HepG2 (cell line): Measurements from ENCODE around the gene ZNF804A. TPM values are rescaled to one million over a fixed set of nuclear protein-coding genes. Genes with fewer than 3 reads are reported as not detected.

Experiments used
- ATAC-seq: fragments of 200-7000 bp; cut with Tn5 transposase; 3 replicates; pipeline ENCODE4 v1.9.1; 2020; ENCODE audit warnings: mild to moderate bottlenecking, moderate library complexity
- BruUV-seq: library from RNA; stranded (reverse); fragments of 400-500 nt; replicated peaks from 2 replicates; lab custom pipeline; 2021; lab: Mats Ljungman, UMichigan
- CTCF ChIA-PET: fragments of 300-600 bp; formaldehyde crosslinking; extraction: SDS; loops from one replicate; lab custom pipeline; 2021; ENCODE audit warnings: low total read pairs, inconsistent platforms, low intra/inter-chr PET ratio; lab: Yijun Ruan, JAX
- POLR2A ChIA-PET: fragments of 350-600 bp; sonication (Branson Sonifier 250); formaldehyde crosslinking; loops from one replicate; lab custom pipeline; 2020; ENCODE audit warnings: antibody characterized with exemption, inconsistent platforms; lab: Yijun Ruan, JAX
- DNase-seq: peaks from one replicate; pipeline ENCODE4 v3.0.0-alpha.2; 2015; ENCODE audit warnings: low spot score
- FAIRE-seq: peaks from 3 replicates; lab custom pipeline; 2011; peaks lifted over from hg19 to GRCh38; lab: Jason Lieb, UNC
- H2AFZ ChIP-seq: one replicate; pipeline ENCODE4 v1.6.1; 2011; ENCODE audit warnings: low read length, inconsistent platforms
- H3K27ac ChIP-seq: fragments of 300-600 bp; 3 replicates; pipeline ENCODE4 v1.8.0; 2011; ENCODE audit warnings: mixed run types, mild to moderate bottlenecking, mixed read lengths, low read length, inconsistent platforms; ENCODE audit not compliant: insufficient read depth; ENCODE audit errors: extremely low read length
- H3K27me3 ChIP-seq, 2 experiments: fragments of 200-600 bp in 1 of 2; 2 replicates in 1 of 2; 3 replicates in 1 of 2; pipeline versions ENCODE4 v1.6.0 to v1.8.0; 2011; ENCODE audit warnings: low read length in 2 of 2, mild to moderate bottlenecking in 2 of 2, moderate library complexity in 2 of 2, inconsistent platforms in 1 of 2; ENCODE audit not compliant: insufficient read depth in 2 of 2, control insufficient read depth in 1 of 2
- H3K36me3 ChIP-seq, 2 experiments: fragments of 200-600 bp in 1 of 2; replicated peaks in 1 of 2; 2 replicates in 1 of 2; 3 replicates in 1 of 2; pipeline versions ENCODE4 v1.5.1 to v1.8.0; 2011; ENCODE audit warnings: low read length in 2 of 2, inconsistent platforms in 1 of 2; ENCODE audit not compliant: insufficient read depth in 2 of 2, control insufficient read depth in 1 of 2
- H3K4me1 ChIP-seq: 2 replicates; pipeline ENCODE4 v1.5.1; 2012; ENCODE audit warnings: low read length, inconsistent platforms; ENCODE audit not compliant: insufficient read depth
- H3K4me2 ChIP-seq: 2 replicates; pipeline ENCODE4 v1.6.0; 2011; ENCODE audit warnings: low read depth, low read length, inconsistent platforms
- H3K4me3 ChIP-seq, 3 experiments: fragments of 200-600 bp in 1 of 3; sonication (generic), shearing (Covaris generic) in 1 of 3; replicated peaks in 1 of 3; 2 replicates each; pipeline ENCODE4 v1.5.1; 2011 to 2016; ENCODE audit warnings: low read length in 3 of 3, inconsistent platforms in 2 of 3, low read depth in 2 of 3, mild to moderate bottlenecking in 2 of 3, control low read depth in 1 of 3, mixed read lengths in 1 of 3; ENCODE audit not compliant: insufficient read depth in 1 of 3
- H3K79me2 ChIP-seq: one replicate; pipeline ENCODE4 v1.6.1; 2011; ENCODE audit warnings: low read length, inconsistent platforms; ENCODE audit not compliant: insufficient read depth
- H3K9ac ChIP-seq: 2 replicates; pipeline ENCODE4 v1.6.0; 2011; ENCODE audit warnings: mild to moderate bottlenecking, low read depth, low read length, inconsistent platforms; ENCODE audit not compliant: insufficient read depth
- H3K9me3 ChIP-seq: 2 replicates; pipeline ENCODE4 v1.5.1; 2012; ENCODE audit warnings: mild to moderate bottlenecking, low read length
- H4K20me1 ChIP-seq: 2 replicates; pipeline ENCODE4 v1.6.0; 2011; ENCODE audit warnings: inconsistent platforms, mild to moderate bottlenecking, low read length, moderate library complexity; ENCODE audit not compliant: insufficient read depth
- GLI4 ChIP-seq: sonication (generic); formaldehyde crosslinking; IDR thresholded peaks from 2 replicates; pipeline ENCODE4 v1.5.1; 2020; ENCODE audit warnings: missing genetic modification reagents, mild to moderate bottlenecking, moderate library complexity, borderline replicate concordance
- MAFK ChIP-seq, 2 experiments: IDR thresholded peaks in 1 of 2; conservative IDR thresholded peaks in 1 of 2; 2 replicates each; pipeline ENCODE4 v1.6.1; 2011; ENCODE audit warnings: improper control_type of control experiment in 2 of 2, low read length in 2 of 2
- ZNF180 ChIP-seq: sonication (generic); formaldehyde crosslinking; IDR thresholded peaks from 2 replicates; pipeline ENCODE4 v1.4.0; 2020; ENCODE audit warnings: low read depth, missing genetic modification reagents, borderline replicate concordance
- WGBS: methylation state at CpG from one replicate; pipeline ENCODE4 v1.1.6; 2017; ENCODE audit warnings: low lambda C conversion rate; 5-methylcytosine and 5-hydroxymethylcytosine counted together
- in situ Hi-C: cut with HindIII; loops from 2 replicates; pipeline ENCODE4 v1.10.0; 2017; ENCODE audit warnings: low pct_unique_long_range_greater_than_20kb; ENCODE audit not compliant: extremely low pct_ligation_motif_present
- intact Hi-C: fragments of 100-400 bp; cut with micrococcal nuclease; formaldehyde crosslinking; loops from one replicate; pipeline ENCODE4 v1.10.0; 2022; ENCODE audit not compliant: unreplicated experiment
- polyA plus RNA-seq, 8 experiments: library from polyadenylated mRNA; depleted of rRNA in 3 of 8; stranded (reverse) in 7 of 8; unstranded in 1 of 8; fragments of >200 nt; fragmentation: Illumina TruSeq in 4 of 8; extraction: Trizol in 4 of 8; gene quantifications; 2 replicates each; pipeline versions ENCODE4 v1.2.1 to v1.2.3, GENCODE V29; 2011 to 2016; ENCODE audit warnings: low read depth in 4 of 8, missing spikeins in 1 of 8, mixed read lengths in 1 of 8; ENCODE audit not compliant: insufficient read depth in 1 of 8
- total RNA-seq, 5 experiments: library from RNA; depleted of rRNA; stranded (reverse); fragments of >200 nt; fragmentation: Illumina TruSeq; extraction: Trizol; gene quantifications; 2 replicates each; pipeline ENCODE4 v1.2.3, GENCODE V29; 2016; ENCODE audit warnings: low read depth in 1 of 5
- TF ChIP-seq, protein P1 (sequence below): sonication (generic); formaldehyde crosslinking; IDR thresholded peaks from 2 replicates; pipeline ENCODE4 v1.4.0; 2020; ENCODE audit warnings: mild to moderate bottlenecking, missing genetic modification reagents
- TF ChIP-seq, protein P2 (sequence below): IDR thresholded peaks from 2 replicates; pipeline ENCODE4 v1.6.1; 2016; ENCODE audit warnings: mild to moderate bottlenecking, missing biosample characterization, missing genetic modification reagents
- TF ChIP-seq, protein P3 (sequence below): sonication (generic); formaldehyde crosslinking; IDR thresholded peaks from 2 replicates; pipeline ENCODE4 v1.5.0; 2020; ENCODE audit warnings: missing genetic modification reagents
- TF ChIP-seq, protein P4 (sequence below), 2 experiments: fragments of 450-650 bp in 1 of 2; sonication (generic) in 1 of 2; formaldehyde crosslinking in 1 of 2; IDR thresholded peaks; 2 replicates each; pipeline versions ENCODE4 v1.6.1 to v1.8.0; 2016 to 2022; ENCODE audit warnings: antibody characterized with exemption in 1 of 2, mild to moderate bottlenecking in 1 of 2, missing genetic modification reagents in 1 of 2

ZNF804A gene
- total and polyA plus RNA-seq, 2 of the 13 experiments (the other 11 are each of a cell fraction or from before 2014, with no cell fraction given): 0.07 to 0.09 TPM

DNA sequence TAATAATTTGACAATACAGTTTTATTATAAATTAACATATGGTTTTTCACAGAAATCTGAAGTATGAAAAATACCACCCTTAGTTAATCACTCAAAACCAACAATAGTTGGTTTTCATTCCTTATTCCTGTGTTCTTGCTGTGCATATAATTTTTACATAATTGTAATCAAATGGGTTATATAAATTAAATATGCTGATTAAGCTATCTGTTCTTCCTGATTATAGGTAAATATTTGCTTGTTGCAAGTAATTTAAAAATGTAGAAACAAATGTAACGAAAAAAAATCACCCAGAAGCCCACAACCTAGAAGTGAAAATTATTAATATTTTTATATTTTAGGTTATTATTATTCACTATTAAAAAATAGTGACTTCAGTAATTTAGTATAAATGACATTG lies 98.3 kb downstream of the ZNF804A start:
- Histone ChIP-seq H3K4me2 (no peak overlapping the region), H2AFZ (no peak overlapping the region), H3K4me1 (no peaks in the 10 kb centered on the region), H4K20me1 (no peaks in the 10 kb centered on the region; the same call in 1 of the 2 replicates), H3K27ac (no peak overlapping the region), H3K9ac (no peak overlapping the region), H3K79me2 (no peaks in the 10 kb centered on the region), H3K9me3 (no peaks in the 10 kb centered on the region), H3K27me3 (no peaks in the 10 kb centered on the region), H3K36me3 (no peaks in the 10 kb centered on the region), H3K4me3 (no peak overlapping the region)
- DNase-seq (no peak), FAIRE-seq (no peak), ATAC-seq (no peak)
- POLR2A ChIA-PET: no interaction called here
- BruUV-seq: no TSS peak
- CTCF ChIA-PET: no interaction called here
- intact Hi-C loops (no loop called here), in situ Hi-C loops (no loop called here)
- 0% methylated on average over 1 of the region's 1 CpG for WGBS
- TF ChIP-seq, protein P1, sequence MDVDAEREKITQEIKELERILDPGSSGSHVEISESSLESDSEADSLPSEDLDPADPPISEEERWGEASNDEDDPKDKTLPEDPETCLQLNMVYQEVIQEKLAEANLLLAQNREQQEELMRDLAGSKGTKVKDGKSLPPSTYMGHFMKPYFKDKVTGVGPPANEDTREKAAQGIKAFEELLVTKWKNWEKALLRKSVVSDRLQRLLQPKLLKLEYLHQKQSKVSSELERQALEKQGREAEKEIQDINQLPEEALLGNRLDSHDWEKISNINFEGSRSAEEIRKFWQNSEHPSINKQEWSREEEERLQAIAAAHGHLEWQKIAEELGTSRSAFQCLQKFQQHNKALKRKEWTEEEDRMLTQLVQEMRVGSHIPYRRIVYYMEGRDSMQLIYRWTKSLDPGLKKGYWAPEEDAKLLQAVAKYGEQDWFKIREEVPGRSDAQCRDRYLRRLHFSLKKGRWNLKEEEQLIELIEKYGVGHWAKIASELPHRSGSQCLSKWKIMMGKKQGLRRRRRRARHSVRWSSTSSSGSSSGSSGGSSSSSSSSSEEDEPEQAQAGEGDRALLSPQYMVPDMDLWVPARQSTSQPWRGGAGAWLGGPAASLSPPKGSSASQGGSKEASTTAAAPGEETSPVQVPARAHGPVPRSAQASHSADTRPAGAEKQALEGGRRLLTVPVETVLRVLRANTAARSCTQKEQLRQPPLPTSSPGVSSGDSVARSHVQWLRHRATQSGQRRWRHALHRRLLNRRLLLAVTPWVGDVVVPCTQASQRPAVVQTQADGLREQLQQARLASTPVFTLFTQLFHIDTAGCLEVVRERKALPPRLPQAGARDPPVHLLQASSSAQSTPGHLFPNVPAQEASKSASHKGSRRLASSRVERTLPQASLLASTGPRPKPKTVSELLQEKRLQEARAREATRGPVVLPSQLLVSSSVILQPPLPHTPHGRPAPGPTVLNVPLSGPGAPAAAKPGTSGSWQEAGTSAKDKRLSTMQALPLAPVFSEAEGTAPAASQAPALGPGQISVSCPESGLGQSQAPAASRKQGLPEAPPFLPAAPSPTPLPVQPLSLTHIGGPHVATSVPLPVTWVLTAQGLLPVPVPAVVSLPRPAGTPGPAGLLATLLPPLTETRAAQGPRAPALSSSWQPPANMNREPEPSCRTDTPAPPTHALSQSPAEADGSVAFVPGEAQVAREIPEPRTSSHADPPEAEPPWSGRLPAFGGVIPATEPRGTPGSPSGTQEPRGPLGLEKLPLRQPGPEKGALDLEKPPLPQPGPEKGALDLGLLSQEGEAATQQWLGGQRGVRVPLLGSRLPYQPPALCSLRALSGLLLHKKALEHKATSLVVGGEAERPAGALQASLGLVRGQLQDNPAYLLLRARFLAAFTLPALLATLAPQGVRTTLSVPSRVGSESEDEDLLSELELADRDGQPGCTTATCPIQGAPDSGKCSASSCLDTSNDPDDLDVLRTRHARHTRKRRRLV (CRISPR knock-in tag): no peak
- TF ChIP-seq MAFK (conservative IDR thresholded peaks at IDR 0.05 in 1 of 2, IDR thresholded peaks at IDR 0.05 in 1 of 2; ENCODE audit: low read length in 2 of 2) (peak; percentile 49 to 83; a peak in 2 of 4 replicates), GLI4 (CRISPR knock-in tag) (no peak), ZNF180 (CRISPR knock-in tag) (no peak)
- TF ChIP-seq, protein P2, sequence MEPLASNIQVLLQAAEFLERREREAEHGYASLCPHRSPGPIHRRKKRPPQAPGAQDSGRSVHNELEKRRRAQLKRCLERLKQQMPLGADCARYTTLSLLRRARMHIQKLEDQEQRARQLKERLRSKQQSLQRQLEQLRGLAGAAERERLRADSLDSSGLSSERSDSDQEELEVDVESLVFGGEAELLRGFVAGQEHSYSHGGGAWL: no peak
- TF ChIP-seq, protein P3, sequence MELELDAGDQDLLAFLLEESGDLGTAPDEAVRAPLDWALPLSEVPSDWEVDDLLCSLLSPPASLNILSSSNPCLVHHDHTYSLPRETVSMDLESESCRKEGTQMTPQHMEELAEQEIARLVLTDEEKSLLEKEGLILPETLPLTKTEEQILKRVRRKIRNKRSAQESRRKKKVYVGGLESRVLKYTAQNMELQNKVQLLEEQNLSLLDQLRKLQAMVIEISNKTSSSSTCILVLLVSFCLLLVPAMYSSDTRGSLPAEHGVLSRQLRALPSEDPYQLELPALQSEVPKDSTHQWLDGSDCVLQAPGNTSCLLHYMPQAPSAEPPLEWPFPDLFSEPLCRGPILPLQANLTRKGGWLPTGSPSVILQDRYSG (CRISPR knock-in tag): no peak
- TF ChIP-seq, protein P4, sequence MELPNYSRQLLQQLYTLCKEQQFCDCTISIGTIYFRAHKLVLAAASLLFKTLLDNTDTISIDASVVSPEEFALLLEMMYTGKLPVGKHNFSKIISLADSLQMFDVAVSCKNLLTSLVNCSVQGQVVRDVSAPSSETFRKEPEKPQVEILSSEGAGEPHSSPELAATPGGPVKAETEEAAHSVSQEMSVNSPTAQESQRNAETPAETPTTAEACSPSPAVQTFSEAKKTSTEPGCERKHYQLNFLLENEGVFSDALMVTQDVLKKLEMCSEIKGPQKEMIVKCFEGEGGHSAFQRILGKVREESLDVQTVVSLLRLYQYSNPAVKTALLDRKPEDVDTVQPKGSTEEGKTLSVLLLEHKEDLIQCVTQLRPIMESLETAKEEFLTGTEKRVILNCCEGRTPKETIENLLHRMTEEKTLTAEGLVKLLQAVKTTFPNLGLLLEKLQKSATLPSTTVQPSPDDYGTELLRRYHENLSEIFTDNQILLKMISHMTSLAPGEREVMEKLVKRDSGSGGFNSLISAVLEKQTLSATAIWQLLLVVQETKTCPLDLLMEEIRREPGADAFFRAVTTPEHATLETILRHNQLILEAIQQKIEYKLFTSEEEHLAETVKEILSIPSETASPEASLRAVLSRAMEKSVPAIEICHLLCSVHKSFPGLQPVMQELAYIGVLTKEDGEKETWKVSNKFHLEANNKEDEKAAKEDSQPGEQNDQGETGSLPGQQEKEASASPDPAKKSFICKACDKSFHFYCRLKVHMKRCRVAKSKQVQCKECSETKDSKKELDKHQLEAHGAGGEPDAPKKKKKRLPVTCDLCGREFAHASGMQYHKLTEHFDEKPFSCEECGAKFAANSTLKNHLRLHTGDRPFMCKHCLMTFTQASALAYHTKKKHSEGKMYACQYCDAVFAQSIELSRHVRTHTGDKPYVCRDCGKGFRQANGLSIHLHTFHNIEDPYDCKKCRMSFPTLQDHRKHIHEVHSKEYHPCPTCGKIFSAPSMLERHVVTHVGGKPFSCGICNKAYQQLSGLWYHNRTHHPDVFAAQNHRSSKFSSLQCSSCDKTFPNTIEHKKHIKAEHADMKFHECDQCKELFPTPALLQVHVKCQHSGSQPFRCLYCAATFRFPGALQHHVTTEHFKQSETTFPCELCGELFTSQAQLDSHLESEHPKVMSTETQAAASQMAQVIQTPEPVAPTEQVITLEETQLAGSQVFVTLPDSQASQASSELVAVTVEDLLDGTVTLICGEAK (IDR thresholded peaks at IDR 0.05): no peak
- TF ChIP-seq, protein P4 (CRISPR knock-in tag; IDR thresholded peaks at IDR 0.05): no peak
